Measurements from ENCODE around the gene LIME1. TPM values are rescaled to one million over a fixed set of nuclear protein-coding genes. Genes with fewer than 3 reads are reported as not detected.
A peak's percentile ranks its signal among the peaks of the same experiment; 100 is the strongest.

LIME1 gene
- total RNA-seq = 9.4 and 12.5 TPM in 2 replicates
- long read RNA-seq = 0 reads

DNA sequence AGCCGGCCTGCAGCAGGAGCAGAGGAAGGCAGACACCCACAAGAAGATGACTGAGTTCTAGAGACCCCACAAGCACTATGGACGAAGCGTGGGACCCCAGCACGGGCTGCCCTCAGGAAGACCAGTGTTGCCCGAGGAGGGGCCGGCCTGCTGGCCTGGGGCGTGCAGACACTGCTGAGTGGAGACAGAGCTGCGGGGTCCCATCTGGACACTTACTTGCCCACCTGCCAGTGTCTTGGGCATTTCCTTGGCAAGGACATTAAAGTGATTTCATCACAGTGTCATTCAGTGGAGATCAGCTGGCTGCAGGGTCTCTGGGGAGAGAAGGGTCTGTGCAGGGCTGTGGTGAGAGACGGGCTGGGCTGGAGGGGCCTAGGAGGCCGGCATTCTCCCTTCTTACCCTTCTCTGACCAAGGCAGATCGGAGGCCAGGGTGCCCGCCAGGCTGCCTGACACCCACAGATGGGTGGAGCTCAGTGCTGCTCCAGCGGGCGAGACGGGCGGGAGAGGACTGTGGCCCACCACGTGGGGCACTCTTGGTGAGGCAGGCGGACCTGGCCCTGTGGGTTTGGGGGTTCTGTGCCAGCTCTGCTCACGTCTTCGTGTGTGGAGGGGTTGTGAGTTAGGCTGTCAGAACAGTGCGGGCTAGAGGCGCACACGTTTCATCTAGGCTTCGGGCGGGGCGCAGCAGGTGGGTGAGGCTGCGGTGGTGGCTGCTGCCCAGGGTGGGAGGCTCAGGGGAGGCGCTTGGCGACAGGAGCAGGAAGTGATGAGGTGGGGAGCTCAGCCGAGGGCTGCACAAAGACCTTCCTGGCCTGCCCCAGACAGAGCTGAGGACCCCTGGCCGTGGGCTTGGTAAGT lies at the start of gene LIME1:
LIME1 (plus strand) TSS at position 806 of the 860 bp plus-strand sequence. CDS start 886 bp downstream, outside the sequence.
- Mint-ChIP-seq H3K27me3 (ENCODE audit: unreplicated experiment) (no peaks in the 10 kb centered on the region), H3K9me3 (ENCODE audit: unreplicated experiment) (no peaks in the 10 kb centered on the region), H3K27ac (ENCODE audit: unreplicated experiment) (no peak within 1 kb of the TSS), H3K4me3 (ENCODE audit: unreplicated experiment) (no peak within 1 kb of the TSS), H3K36me3 (ENCODE audit: unreplicated experiment) (peaks cover 7% of the 10 kb centered on the region), H3K4me1 (ENCODE audit: unreplicated experiment) (no peaks in the 10 kb centered on the region)
- DNase-seq (ENCODE audit: extremely low spot score, unreplicated experiment) = no peak
- no peak for TF ChIP-seq CTCF (IDR thresholded peaks at IDR 0.05)

GRCh38 chr20:63687419-63688178 lies 48.9 kb upstream of the LIME1 start:
- H3K27ac Mint-ChIP-seq (ENCODE audit: unreplicated experiment) = no peak overlapping the region
- no peak for TF ChIP-seq CTCF (IDR thresholded peaks at IDR 0.05)

GRCh38 chr20:63688228-63689045 lies 48.0 kb upstream of the LIME1 start:
- Mint-ChIP-seq H3K36me3 (ENCODE audit: unreplicated experiment) (no peaks in the 10 kb centered on the region), H3K9me3 (ENCODE audit: unreplicated experiment) (no peaks in the 10 kb centered on the region), H3K27me3 (ENCODE audit: unreplicated experiment) (no peaks in the 10 kb centered on the region), H3K27ac (ENCODE audit: unreplicated experiment) (peak overlapping the region; percentile 44), H3K4me3 (ENCODE audit: unreplicated experiment) (no peak overlapping the region), H3K4me1 (ENCODE audit: unreplicated experiment) (peaks cover 45% of the 10 kb centered on the region)
- DNase-seq (ENCODE audit: extremely low spot score, unreplicated experiment) = no peak
- no peak for TF ChIP-seq CTCF (IDR thresholded peaks at IDR 0.05)

More at GRCh38 chr20:63687419-63688178, 48.9 kb upstream of the LIME1 start:
- Mint-ChIP-seq H3K4me1 (ENCODE audit: unreplicated experiment) (peaks cover 53% of the 10 kb centered on the region), H3K36me3 (ENCODE audit: unreplicated experiment) (no peaks in the 10 kb centered on the region), H3K9me3 (ENCODE audit: unreplicated experiment) (no peaks in the 10 kb centered on the region), H3K27me3 (ENCODE audit: unreplicated experiment) (no peaks in the 10 kb centered on the region), H3K4me3 (ENCODE audit: unreplicated experiment) (no peak overlapping the region)
- no peak for DNase-seq (ENCODE audit: extremely low spot score, unreplicated experiment)

DNA sequence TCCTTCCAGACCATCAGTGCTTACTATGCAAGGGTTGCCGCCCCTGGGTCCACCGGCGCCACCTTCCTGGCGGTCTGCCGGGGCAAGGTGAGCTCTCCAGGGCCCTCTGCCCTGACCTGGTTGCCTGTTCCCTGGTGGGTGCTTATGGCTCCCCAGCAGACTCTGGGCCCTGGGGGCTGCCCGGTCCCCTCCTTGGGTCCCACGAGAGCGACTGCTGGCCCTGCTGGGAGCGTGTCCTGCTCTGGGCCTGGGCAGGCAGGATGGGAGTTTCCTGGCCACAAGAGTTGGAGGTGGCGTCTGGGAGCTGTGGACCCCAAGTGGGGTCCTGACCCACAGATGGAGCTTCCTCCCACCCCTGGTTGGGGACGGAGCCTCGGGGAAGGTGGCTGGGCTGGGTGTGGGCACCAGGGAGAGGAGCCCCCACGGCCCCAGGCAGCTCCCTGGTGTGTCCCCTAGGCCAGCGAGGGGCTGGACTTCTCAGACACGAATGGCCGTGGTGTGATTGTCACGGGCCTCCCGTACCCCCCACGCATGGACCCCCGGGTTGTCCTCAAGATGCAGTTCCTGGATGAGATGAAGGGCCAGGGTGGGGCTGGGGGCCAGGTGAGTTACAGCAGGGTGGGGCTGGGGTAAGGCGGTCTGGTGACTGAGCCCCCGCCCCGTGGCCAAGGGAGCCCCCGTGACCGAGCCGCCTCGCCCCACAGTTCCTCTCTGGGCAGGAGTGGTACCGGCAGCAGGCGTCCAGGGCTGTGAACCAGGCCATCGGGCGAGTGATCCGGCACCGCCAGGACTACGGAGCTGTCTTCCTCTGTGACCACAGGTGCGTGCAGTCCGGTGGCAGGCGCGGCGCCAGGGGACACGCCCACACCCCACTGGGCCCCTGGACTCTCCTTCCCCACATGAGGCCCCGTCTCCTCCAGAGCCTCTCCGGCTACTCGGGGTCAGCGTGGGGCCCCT lies 47.1 kb upstream of the LIME1 start:
- DNase-seq (ENCODE audit: extremely low spot score, unreplicated experiment) = no peak
- no peak for TF ChIP-seq CTCF (IDR thresholded peaks at IDR 0.05)
- Mint-ChIP-seq H3K9me3 (ENCODE audit: unreplicated experiment) (no peaks in the 10 kb centered on the region), H3K4me3 (ENCODE audit: unreplicated experiment) (no peak overlapping the region), H3K27ac (ENCODE audit: unreplicated experiment) (no peak overlapping the region), H3K4me1 (ENCODE audit: unreplicated experiment) (peaks cover 38% of the 10 kb centered on the region), H3K27me3 (ENCODE audit: unreplicated experiment) (no peaks in the 10 kb centered on the region), H3K36me3 (ENCODE audit: unreplicated experiment) (no peaks in the 10 kb centered on the region)
